CD4-positive, alpha-beta memory T cell (primary cell): ENCODE data around the gene SGTB. TPM values are rescaled to one million over a fixed set of nuclear protein-coding genes. Genes with fewer than 3 reads are reported as not detected.

Source experiments
- CTCF ChIA-PET: fragments of 350-600 bp; sonication (Branson Sonifier 250); formaldehyde crosslinking; loops from one replicate; lab custom pipeline; 2021; ENCODE audit warnings: inconsistent platforms; ENCODE audit not compliant: partially characterized antibody; lab: Charles Lee
- POLR2A ChIA-PET: fragments of 350-600 bp; sonication (Branson Sonifier 250); formaldehyde crosslinking; loops from one replicate; lab custom pipeline; 2021; ENCODE audit not compliant: partially characterized antibody; lab: Charles Lee
- DNase-seq, 5 donors: peaks; one replicate each; pipeline versions ENCODE4 v3.0.0 to v3.0.0-alpha.2; 2020 to 2022; ENCODE audit warnings: mixed read lengths in 1 of 5
- H3K27ac ChIP-seq: one replicate; pipeline ENCODE4 v1.7.0; 2013; ENCODE audit warnings: low read depth, low read length
- H3K27me3 ChIP-seq: 2 replicates; pipeline ENCODE4 v1.7.0; 2013; ENCODE audit warnings: mild to moderate bottlenecking, low read length, moderate library complexity; ENCODE audit not compliant: insufficient read depth
- H3K36me3 ChIP-seq: 2 replicates; pipeline ENCODE4 v1.7.0; 2013; ENCODE audit warnings: mild to moderate bottlenecking, low read length, moderate library complexity; ENCODE audit not compliant: insufficient read depth
- H3K4me1 ChIP-seq: 2 replicates; pipeline ENCODE4 v1.7.0; 2013; ENCODE audit warnings: mild to moderate bottlenecking, low read length, moderate library complexity; ENCODE audit not compliant: insufficient read depth
- H3K4me3 ChIP-seq, 2 donors: one replicate each; pipeline ENCODE4 v1.7.0; 2013; ENCODE audit warnings: low read length in 2 of 2, mild to moderate bottlenecking in 1 of 2
- H3K9me3 ChIP-seq, 2 donors: one replicate each; pipeline ENCODE4 v1.7.0; 2013; ENCODE audit warnings: low read length in 2 of 2, control low read depth in 1 of 2; ENCODE audit not compliant: control insufficient read depth in 1 of 2
- H3K27ac Mint-ChIP-seq, 7 donors: one replicate each; pipeline ENCODE4 v1.8.0; 2020 to 2021; ENCODE audit warnings: mixed read lengths in 7 of 7, mild to moderate bottlenecking in 6 of 7, inconsistent platforms in 3 of 7, moderate library complexity in 3 of 7
- H3K27me3 Mint-ChIP-seq, 2 donors: one replicate each; pipeline ENCODE4 v1.8.0; 2020 to 2021; ENCODE audit warnings: mixed read lengths in 2 of 2
- H3K36me3 Mint-ChIP-seq, 2 donors: one replicate each; pipeline ENCODE4 v1.8.0; 2020 to 2021; ENCODE audit warnings: mixed read lengths in 2 of 2, inconsistent platforms in 1 of 2, mild to moderate bottlenecking in 1 of 2
- H3K4me1 Mint-ChIP-seq, 4 donors: one replicate each; pipeline ENCODE4 v1.8.0; 2020 to 2021; ENCODE audit warnings: mixed read lengths in 4 of 4, mild to moderate bottlenecking in 1 of 4
- H3K4me3 Mint-ChIP-seq, 8 donors: one replicate each; pipeline ENCODE4 v1.8.0; 2020 to 2021; ENCODE audit warnings: mixed read lengths in 8 of 8, mild to moderate bottlenecking in 7 of 8, moderate library complexity in 6 of 8, inconsistent platforms in 3 of 8
- H3K9me3 Mint-ChIP-seq, 8 donors: one replicate each; pipeline ENCODE4 v1.8.0; 2020 to 2021; ENCODE audit warnings: mixed read lengths in 8 of 8, mild to moderate bottlenecking in 5 of 8, inconsistent platforms in 3 of 8, moderate library complexity in 1 of 8
- intact Hi-C: fragments of 100-400 bp; cut with micrococcal nuclease; formaldehyde crosslinking; loops from one replicate; pipeline ENCODE4 v1.15.1; 2023
- polyA plus RNA-seq, 2 donors: library from polyadenylated mRNA; unstranded; fragments of 300-500 nt; fragmentation: Illumina TruSeq; gene quantifications; one replicate each; pipeline ENCODE4 v1.2.3, GENCODE V29; 2021
- total RNA-seq, 2 experiments: library from RNA; stranded (reverse); gene quantifications; one replicate each; pipeline ENCODE4 v1.2.3, GENCODE V29; 2021

Gene SGTB, protein sequence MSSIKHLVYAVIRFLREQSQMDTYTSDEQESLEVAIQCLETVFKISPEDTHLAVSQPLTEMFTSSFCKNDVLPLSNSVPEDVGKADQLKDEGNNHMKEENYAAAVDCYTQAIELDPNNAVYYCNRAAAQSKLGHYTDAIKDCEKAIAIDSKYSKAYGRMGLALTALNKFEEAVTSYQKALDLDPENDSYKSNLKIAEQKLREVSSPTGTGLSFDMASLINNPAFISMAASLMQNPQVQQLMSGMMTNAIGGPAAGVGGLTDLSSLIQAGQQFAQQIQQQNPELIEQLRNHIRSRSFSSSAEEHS
- total RNA-seq (10 to 100 TPM; 42.6 to 46.5 TPM), polyA plus RNA-seq (10 to 100 TPM in 1 of 2 donors, 1 to 10 TPM in 1; 9.3 to 22.3 TPM)

DNA sequence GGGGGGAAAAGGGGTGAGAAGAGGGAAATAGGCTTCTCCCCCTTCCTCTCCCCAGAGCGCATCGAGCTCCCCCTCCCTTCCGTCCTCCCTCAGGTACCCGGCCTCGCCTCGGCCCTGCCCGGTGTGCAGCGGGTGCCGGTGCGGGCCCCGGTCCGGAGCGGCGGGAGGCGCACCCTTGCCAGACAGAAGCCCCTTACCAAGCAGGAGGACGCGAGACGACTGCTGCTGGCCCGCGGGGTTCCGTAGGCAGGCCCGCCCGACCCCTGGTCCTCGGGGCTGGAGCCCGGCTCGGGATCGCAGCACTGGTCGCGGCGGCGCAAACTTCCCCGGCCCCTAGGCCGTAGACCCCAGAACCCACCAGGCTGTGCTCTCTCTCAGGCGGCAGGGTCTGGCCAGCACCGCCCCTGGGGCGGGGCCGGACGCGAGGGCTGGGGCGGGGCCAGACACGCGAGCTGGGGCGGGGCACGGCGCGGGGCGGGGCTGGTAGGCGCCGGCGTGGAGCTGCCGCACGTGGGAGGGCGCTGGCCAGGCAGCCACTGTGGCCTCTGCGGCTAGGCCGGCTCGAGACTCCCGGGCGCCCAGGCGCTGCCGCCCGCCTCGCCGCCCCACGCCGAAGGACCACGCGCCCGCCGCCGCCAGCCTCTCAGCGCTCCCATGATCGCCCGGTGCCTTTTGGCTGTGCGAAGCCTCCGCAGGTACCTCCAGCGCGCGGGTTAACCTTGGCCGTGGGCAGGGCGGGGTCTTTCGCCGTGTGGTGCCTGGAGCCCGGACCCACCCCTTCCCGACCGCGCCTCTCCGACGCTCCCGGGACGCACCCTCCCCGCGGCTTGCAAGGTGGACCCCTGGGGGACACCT is at the start of gene SGTB, which contains the start of gene NLN:
Gene SGTB, minus strand, starts transcription at position 390 of the 855 bp plus-strand sequence. CDS start 1,302 bp downstream, outside the sequence.
Gene NLN, plus strand, starts transcription at position 486 of the 855 bp plus-strand sequence. Its CDS starts 169 bp downstream, at position 655.
- ChIA-PET CTCF (interaction anchor here (1.2 kb wide), 1 partner anchor 13 kb away, joined by 4 read pairs; no protein-coding TSS in a partner anchor), POLR2A (interaction anchor here (1.1 to 4.4 kb wide), 12 partner anchors 10 to 447 kb away, joined by 3 to 52 read pairs (median 6); partner anchors contain the start of genes CENPK, ERBIN, PPWD1 and SREK1)
- Histone ChIP-seq H3K9me3 (no peaks in the 10 kb centered on the region), H3K4me1 (peaks cover 46% of the 10 kb centered on the region), H3K36me3 (no peaks in the 10 kb centered on the region), H3K27me3 (no peaks in the 10 kb centered on the region), H3K27ac (peak within 1 kb of the TSS; percentile 91), H3K4me3 (peak within 1 kb of the TSS; percentile 57 to 64)
- Mint-ChIP-seq H3K4me1 (peaks cover 9 to 22% (median 14%) of the 10 kb centered on the region in 4 donors), H3K9me3 (no peaks in the 10 kb centered on the region), H3K27ac (peak within 1 kb of the TSS in 6 of 7 donors; percentile 75 to 93 (median 90)), H3K36me3 (peaks cover 0 to 12% of the 10 kb centered on the region in 2 donors), H3K27me3 (no peaks in the 10 kb centered on the region), H3K4me3 (peak within 1 kb of the TSS; percentile 88 to 98 (median 94))
- intact Hi-C loops = loop anchor here (1.0 to 5.0 kb wide), 3 partner anchors 35 to 159 kb away; partner anchors contain the start of genes CENPK, PPWD1 and TRIM23
- peak; percentile 78 to 86 (median 82) for DNase-seq

DNA sequence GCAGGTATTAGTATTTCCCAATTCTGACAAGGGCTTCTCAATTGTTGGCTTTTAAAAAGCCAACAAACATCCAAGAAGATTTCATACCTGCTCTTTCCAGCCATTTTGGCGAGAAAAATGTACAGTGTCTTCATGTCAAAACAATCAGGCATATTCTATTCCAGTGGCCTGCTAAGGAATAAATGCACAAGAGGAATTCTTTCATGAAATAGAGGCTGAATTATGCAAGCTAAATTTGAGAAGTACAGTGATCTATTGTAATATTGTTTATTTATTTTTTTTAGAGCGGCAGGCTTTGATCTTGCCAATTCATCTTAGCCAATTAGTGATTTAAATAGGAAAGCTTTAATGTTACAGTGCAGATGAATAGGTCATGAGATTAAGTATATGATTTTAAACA is 49.4 kb upstream of the SGTB start:
- Histone ChIP-seq H3K4me3 (no peak overlapping the region), H3K36me3 (no peaks in the 10 kb centered on the region), H3K9me3 (no peaks in the 10 kb centered on the region), H3K4me1 (peaks cover 5% of the 10 kb centered on the region), H3K27me3 (no peaks in the 10 kb centered on the region), H3K27ac (no peak overlapping the region)
- H3K4me3 Mint-ChIP-seq = no peak overlapping the region
- no peak overlapping the region for H3K27ac Mint-ChIP-seq
- no peak for DNase-seq
- intact Hi-C loops = no loop called here
- peaks cover 0 to 12% of the 10 kb centered on the region in 2 donors for H3K36me3 Mint-ChIP-seq
- H3K4me1 Mint-ChIP-seq = peaks cover 0 to 13% (median 5%) of the 10 kb centered on the region in 4 donors
- H3K9me3 Mint-ChIP-seq = peaks cover 0 to 5% (median 4%) of the 10 kb centered on the region in 8 donors
- POLR2A ChIA-PET = no interaction called here
- CTCF ChIA-PET = no interaction called here
- no peaks in the 10 kb centered on the region for H3K27me3 Mint-ChIP-seq

DNA sequence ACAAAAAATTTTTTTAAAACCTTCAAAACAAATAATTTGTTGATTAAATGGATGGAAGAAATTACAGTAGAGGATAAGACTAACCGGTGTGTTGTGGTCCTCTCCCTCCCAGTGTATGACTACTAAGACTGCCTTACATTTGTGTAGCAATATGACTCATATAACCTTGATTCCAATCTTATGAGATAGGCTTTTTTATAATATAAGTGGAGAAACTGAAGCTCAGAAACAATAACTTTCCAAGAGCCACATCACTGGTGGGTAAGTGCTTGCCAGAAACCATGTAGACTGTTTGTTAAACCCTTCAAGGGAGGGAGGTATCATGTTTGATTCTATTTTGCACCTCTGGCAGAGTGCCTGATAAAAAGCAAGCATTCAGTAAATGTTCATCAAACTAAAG is 47.6 kb upstream of the SGTB start:
- H3K27me3 Mint-ChIP-seq = no peaks in the 10 kb centered on the region
- CTCF ChIA-PET = no interaction called here

DNA sequence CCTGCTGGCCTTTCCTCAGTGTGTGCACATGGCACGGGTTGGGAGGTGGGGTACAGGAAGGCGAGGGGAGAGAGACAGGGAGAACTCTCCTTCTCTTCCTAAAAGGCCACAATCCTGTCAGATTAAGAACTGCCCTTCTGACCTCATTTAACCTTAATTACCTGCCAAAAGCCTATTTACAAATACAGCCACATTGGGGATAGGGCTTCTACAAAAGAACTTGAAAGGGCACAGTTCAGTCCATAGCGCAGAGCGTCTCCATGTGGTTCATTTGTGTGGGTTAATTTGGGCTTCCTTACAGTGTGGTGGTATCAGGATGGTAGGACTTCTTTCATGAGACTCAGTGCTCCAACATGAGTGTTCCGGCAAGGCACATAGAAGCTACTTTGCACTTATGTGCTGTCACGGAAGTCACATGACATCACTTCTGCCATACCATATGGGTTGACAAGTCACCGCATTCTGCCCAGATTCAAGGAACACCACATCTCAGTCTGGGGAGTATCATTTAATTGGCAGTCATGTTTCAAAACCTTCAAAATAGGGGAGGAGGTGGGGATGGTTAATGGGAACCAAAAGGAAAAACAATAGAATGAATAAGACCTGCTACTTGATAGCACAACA is 46.9 kb upstream of the SGTB start:
- Histone ChIP-seq H3K27ac (no peak overlapping the region), H3K9me3 (no peaks in the 10 kb centered on the region), H3K4me3 (no peak overlapping the region), H3K27me3 (no peaks in the 10 kb centered on the region), H3K36me3 (no peaks in the 10 kb centered on the region), H3K4me1 (no peaks in the 10 kb centered on the region)
- ChIA-PET CTCF (no interaction called here), POLR2A (no interaction called here)
- no peak for DNase-seq
- Mint-ChIP-seq H3K27me3 (no peaks in the 10 kb centered on the region), H3K27ac (no peak overlapping the region), H3K36me3 (peaks cover 0 to 16% of the 10 kb centered on the region in 2 donors), H3K4me1 (peaks cover 0 to 2% (median under 1%) of the 10 kb centered on the region in 4 donors), H3K9me3 (peaks cover 0 to 5% (median 4%) of the 10 kb centered on the region in 8 donors), H3K4me3 (no peak overlapping the region)
- intact Hi-C loops = no loop called here

More for the DNA sequence above, 47.6 kb upstream of the SGTB start:
- intact Hi-C loops = no loop called here
- POLR2A ChIA-PET = no interaction called here
- Histone ChIP-seq H3K4me1 (peaks cover 5% of the 10 kb centered on the region), H3K9me3 (no peaks in the 10 kb centered on the region), H3K27ac (no peak overlapping the region), H3K4me3 (no peak overlapping the region), H3K27me3 (no peaks in the 10 kb centered on the region), H3K36me3 (no peaks in the 10 kb centered on the region)
- Mint-ChIP-seq H3K9me3 (peaks cover 0 to 5% (median 4%) of the 10 kb centered on the region in 8 donors), H3K4me3 (no peak overlapping the region), H3K27ac (no peak overlapping the region), H3K4me1 (peaks cover 0 to 7% (median 5%) of the 10 kb centered on the region in 4 donors), H3K36me3 (peaks cover 0 to 16% of the 10 kb centered on the region in 2 donors)
- no peak for DNase-seq

DNA sequence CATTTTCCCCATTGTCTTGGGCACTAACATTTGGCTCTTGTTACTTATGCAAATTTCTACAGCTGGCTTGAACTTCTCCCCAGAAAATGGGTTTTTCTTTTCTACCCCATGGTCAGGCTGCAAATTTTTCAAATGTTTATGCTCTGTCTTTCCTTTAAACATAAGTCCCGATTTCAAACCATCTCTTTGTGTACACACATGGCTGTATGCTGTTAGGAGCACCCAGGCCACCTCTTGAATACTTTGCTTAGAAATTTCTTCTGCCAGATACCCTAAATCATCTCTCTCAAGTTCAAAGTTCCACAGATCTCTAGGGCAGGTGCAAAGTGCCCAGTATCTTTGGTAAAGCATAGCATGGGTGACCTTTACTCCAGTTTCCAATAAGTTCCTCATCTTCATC is 45.7 kb upstream of the SGTB start:
- H3K9me3 ChIP-seq = no peaks in the 10 kb centered on the region
- CTCF ChIA-PET = no interaction called here
- Mint-ChIP-seq H3K36me3 (peaks cover 0 to 16% of the 10 kb centered on the region in 2 donors), H3K27me3 (no peaks in the 10 kb centered on the region), H3K4me3 (no peak overlapping the region), H3K9me3 (peaks cover 0 to 5% (median 4%) of the 10 kb centered on the region in 8 donors), H3K4me1 (peaks cover 0 to 4% (median under 1%) of the 10 kb centered on the region in 4 donors), H3K27ac (no peak overlapping the region)
- H3K27ac ChIP-seq = no peak overlapping the region
- no peaks in the 10 kb centered on the region for H3K27me3 ChIP-seq
- intact Hi-C loops = no loop called here
- no peaks in the 10 kb centered on the region for H3K4me1 ChIP-seq
- no peak overlapping the region for H3K4me3 ChIP-seq
- POLR2A ChIA-PET = no interaction called here
- no peak for DNase-seq
- H3K36me3 ChIP-seq = no peaks in the 10 kb centered on the region

DNA sequence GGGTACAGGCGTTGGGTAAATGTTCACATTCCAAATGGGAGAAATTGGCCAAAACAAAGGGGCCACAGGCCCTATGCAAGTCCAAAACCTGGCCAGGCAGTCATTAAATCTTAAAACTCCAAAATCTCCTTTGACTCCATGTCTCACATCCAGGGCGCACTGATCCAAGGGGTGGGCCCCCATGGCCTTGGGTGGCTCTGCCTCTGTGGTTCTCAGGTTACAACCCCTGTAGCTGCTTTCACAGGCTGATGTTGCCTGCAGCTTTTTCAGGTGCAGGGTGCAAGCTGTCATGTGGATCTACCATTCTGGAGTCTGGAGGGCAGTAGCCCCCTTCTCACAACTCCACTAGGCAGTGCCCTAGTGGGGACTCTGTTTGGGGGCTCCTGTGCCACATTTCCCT is 44.9 kb upstream of the SGTB start:
- Histone ChIP-seq H3K4me3 (no peak overlapping the region), H3K4me1 (no peaks in the 10 kb centered on the region), H3K27ac (no peak overlapping the region), H3K36me3 (no peaks in the 10 kb centered on the region), H3K9me3 (no peaks in the 10 kb centered on the region), H3K27me3 (no peaks in the 10 kb centered on the region)
- H3K9me3 Mint-ChIP-seq = peaks cover 0 to 5% (median 4%) of the 10 kb centered on the region in 8 donors
- no peak overlapping the region for H3K27ac Mint-ChIP-seq
- peaks cover 0 to 16% of the 10 kb centered on the region in 2 donors for H3K36me3 Mint-ChIP-seq
- H3K4me1 Mint-ChIP-seq = peaks cover 0 to 4% (median under 1%) of the 10 kb centered on the region in 4 donors
- H3K27me3 Mint-ChIP-seq = no peaks in the 10 kb centered on the region
- POLR2A ChIA-PET = no interaction called here
- no peak for DNase-seq
- CTCF ChIA-PET = no interaction called here
- no peak overlapping the region for H3K4me3 Mint-ChIP-seq
- intact Hi-C loops = no loop called here
